Uterus (tissue), 4 donors: Measurements from ENCODE around the gene VEZT. TPM values are rescaled to one million over a fixed set of nuclear protein-coding genes. Genes with fewer than 3 reads are reported as not detected.

Experiments used
- DNase-seq, 2 donors: peaks; one replicate each; pipeline ENCODE4 v3.0.0-alpha.2; 2019 to 2020
- H3K27ac ChIP-seq, 2 donors: fragments of 200-600 bp; sonication (generic); 1 replicate in 1 of 2; 2 replicates in 1 of 2; pipeline ENCODE4 v1.5.1; 2016 to 2018
- H3K27me3 ChIP-seq, 2 donors: fragments of 200-600 bp; sonication (generic); one replicate each; pipeline ENCODE4 v1.5.1; 2018 to 2019; ENCODE audit warnings: control low read depth in 1 of 2
- H3K36me3 ChIP-seq, 2 donors: fragments of 200-600 bp; sonication (generic); one replicate each; pipeline ENCODE4 v1.5.1; 2019; ENCODE audit warnings: control low read depth in 1 of 2
- H3K4me1 ChIP-seq, 2 donors: fragments of 200-600 bp; sonication (generic); one replicate each; pipeline ENCODE4 v1.5.1; 2018 to 2019; ENCODE audit warnings: control low read depth in 1 of 2
- H3K4me3 ChIP-seq, 2 donors: fragments of 200-600 bp; sonication (generic); 1 replicate in 1 of 2; 2 replicates in 1 of 2; pipeline ENCODE4 v1.5.1; 2018 to 2019; ENCODE audit warnings: mild to moderate bottlenecking in 1 of 2
- H3K9me3 ChIP-seq, 2 donors: fragments of 200-600 bp; sonication (generic); one replicate each; pipeline ENCODE4 v1.5.1; 2019; ENCODE audit warnings: control low read depth in 1 of 2
- CTCF ChIP-seq, 4 experiments: fragments of 200-600 bp in 2 of 4; fragments of 450-650 bp in 2 of 4; sonication (generic) in 2 of 4; IDR thresholded peaks; one replicate each; pipeline ENCODE4 v1.5.1; 2016 to 2019; ENCODE audit warnings: antibody characterized with exemption in 4 of 4, mild to moderate bottlenecking in 2 of 4, moderate library complexity in 1 of 4
- POLR2A ChIP-seq, 2 donors: fragments of 450-650 bp; IDR thresholded peaks; one replicate each; pipeline ENCODE4 v1.6.1; 2016; ENCODE audit warnings: antibody characterized with exemption in 2 of 2, mild to moderate bottlenecking in 1 of 2, moderate library complexity in 1 of 2
- intact Hi-C: fragments of 100-400 bp; cut with DNase I; formaldehyde crosslinking; loops from one replicate; pipeline ENCODE4 v1.15.1; 2023; ENCODE audit warnings: low total_unique reads
- total RNA-seq, 4 donors: library from RNA; depleted of rRNA in 3 of 4; stranded (reverse); fragments of >200 nt in 3 of 4; gene quantifications; one replicate each; pipeline versions ENCODE4 v1.1.0 to v1.2.4, GENCODE V29; 2014 to 2023
- donor health status: DM: yes; HTN: yes; CAD: no.

Gene VEZT
- total RNA-seq, 4 donors from 2014 or later = 38.9 to 172 (median 70.7) TPM

- no peak for TF ChIP-seq CTCF (IDR thresholded peaks at IDR 0.05)
- no peak for TF ChIP-seq POLR2A (IDR thresholded peaks at IDR 0.05)
- peak overlapping the region; percentile 29 to 74 for H3K27ac ChIP-seq
- H3K36me3 ChIP-seq = no peaks in the 10 kb centered on the region
- DNase-seq = no peak
- H3K9me3 ChIP-seq = no peaks in the 10 kb centered on the region
- no peaks in the 10 kb centered on the region for H3K27me3 ChIP-seq
- intact Hi-C loops = no loop called here
- H3K4me3 ChIP-seq = no peak overlapping the region
- peaks cover 0 to 8% of the 10 kb centered on the region in 2 donors for H3K4me1 ChIP-seq
Measured at GRCh38 chr12:95200128-95200894, 17.3 kb upstream of the VEZT start.

GRCh38 chr12:95201056-95201670 is 16.4 kb upstream of the VEZT start:
- H3K27ac ChIP-seq = peak overlapping the region; percentile 29 to 74
- no peak overlapping the region for H3K4me3 ChIP-seq
- DNase-seq = no peak
- H3K27me3 ChIP-seq = no peaks in the 10 kb centered on the region
- intact Hi-C loops = no loop called here
- no peaks in the 10 kb centered on the region for H3K36me3 ChIP-seq
- H3K9me3 ChIP-seq = no peaks in the 10 kb centered on the region
- TF ChIP-seq POLR2A (IDR thresholded peaks at IDR 0.05) (no peak), CTCF (IDR thresholded peaks at IDR 0.05) (no peak)
- peaks cover 0 to 8% of the 10 kb centered on the region in 2 donors for H3K4me1 ChIP-seq

DNA sequence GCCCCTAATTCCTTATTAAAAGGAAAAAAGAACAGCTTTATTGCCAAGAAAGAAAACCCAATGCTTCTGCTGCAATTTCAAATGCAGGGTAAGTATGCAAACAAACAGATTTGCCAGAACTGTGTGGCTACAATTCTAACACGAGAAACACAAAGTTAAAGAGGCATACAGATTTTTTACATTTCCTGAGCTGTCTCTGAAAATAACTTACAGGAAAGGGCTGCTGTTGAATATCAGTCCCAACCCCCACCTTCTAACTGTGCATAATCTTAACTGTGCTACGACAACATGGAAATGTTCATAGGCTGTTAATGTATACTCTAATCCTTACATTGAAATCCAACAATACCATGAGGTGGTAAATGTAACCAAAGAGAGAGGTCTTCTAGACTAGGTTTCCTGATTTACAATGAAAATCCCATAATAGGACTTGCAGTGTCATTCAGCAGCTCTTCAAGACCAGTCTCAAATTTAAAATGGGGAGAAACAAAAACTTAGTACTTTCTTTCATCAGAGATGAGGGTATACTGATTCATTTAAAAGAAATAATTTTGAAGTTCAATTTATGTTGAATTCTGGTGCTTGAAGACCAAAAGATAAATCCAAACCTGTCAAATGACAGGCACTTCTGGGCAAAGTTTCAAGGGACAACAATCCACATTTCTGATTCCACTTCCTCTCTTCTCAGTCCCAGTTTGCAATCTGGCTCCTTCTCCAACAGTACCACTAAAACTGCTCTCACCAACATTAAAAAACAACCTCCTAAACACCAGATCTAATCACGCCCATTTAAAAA is 14.7 kb upstream of the VEZT start:
- H3K27ac ChIP-seq = peak overlapping the region; percentile 77 to 91
- intact Hi-C loops = no loop called here
- peaks cover 0 to 8% of the 10 kb centered on the region in 2 donors for H3K4me1 ChIP-seq
- TF ChIP-seq POLR2A (IDR thresholded peaks at IDR 0.05) = no peak
- no peak for TF ChIP-seq CTCF (IDR thresholded peaks at IDR 0.05)
- no peaks in the 10 kb centered on the region for H3K36me3 ChIP-seq
- no peak for DNase-seq
- H3K9me3 ChIP-seq = no peaks in the 10 kb centered on the region
- H3K27me3 ChIP-seq = no peaks in the 10 kb centered on the region
- no peak overlapping the region for H3K4me3 ChIP-seq

DNA sequence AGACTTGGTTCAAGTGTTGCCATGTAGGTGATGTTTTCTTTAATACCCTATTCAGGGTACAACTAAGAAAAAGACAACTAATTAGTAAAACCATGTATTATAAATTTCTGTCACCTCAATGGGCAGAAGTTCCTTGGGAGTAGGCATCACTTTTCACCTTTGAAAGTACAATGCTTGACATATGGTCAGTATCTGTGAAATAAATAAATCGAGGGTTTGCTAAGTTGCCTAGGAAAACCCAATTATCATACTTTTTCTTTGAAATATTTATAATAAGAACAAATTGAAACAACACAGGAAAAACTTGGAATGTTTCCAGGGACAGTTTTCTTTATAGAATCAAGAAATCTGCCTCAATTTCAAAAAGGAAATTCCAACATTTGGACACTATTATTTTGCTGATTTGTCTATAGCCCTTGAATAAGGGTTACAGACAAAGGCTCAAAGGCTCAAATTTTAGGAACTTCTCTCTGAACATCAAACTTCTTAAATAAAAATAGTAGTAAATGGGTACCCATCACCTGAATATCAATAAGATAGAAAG is 14.0 kb upstream of the VEZT start:
- Histone ChIP-seq H3K4me1 (peaks cover 0 to 8% of the 10 kb centered on the region in 2 donors), H3K27ac (peak overlapping the region; percentile 77 to 91), H3K36me3 (no peaks in the 10 kb centered on the region), H3K4me3 (no peak overlapping the region), H3K27me3 (no peaks in the 10 kb centered on the region), H3K9me3 (no peaks in the 10 kb centered on the region)
- TF ChIP-seq POLR2A (IDR thresholded peaks at IDR 0.05) = no peak
- TF ChIP-seq CTCF (IDR thresholded peaks at IDR 0.05) = no peak
- intact Hi-C loops = no loop called here
- no peak for DNase-seq
